Heart right ventricle (tissue), 16 donors: ENCODE measurements around the gene ACOXL. TPM values are rescaled to one million over a fixed set of nuclear protein-coding genes. Genes with fewer than 3 reads are reported as not detected.

Experiments used
- ATAC-seq, 8 donors: fragments of 200-7000 bp; cut with Tn5 transposase; one replicate each; pipeline ENCODE4 v1.9.1; 2020; ENCODE audit warnings: mild to moderate bottlenecking in 8 of 8, moderate library complexity in 8 of 8, moderate number of reproducible peaks in 1 of 8
- DNase-seq, 2 donors: peaks; one replicate each; pipeline ENCODE4 v3.0.0-alpha.2; 2020
- H3K27ac ChIP-seq, 10 donors: fragments of 200-600 bp; sonication (generic) in 2 of 10; one replicate each; pipeline versions ENCODE4 v1.5.0 to v1.8.0; 2020 to 2022; ENCODE audit warnings: mild to moderate bottlenecking in 3 of 10
- H3K27me3 ChIP-seq, 7 donors: fragments of 200-600 bp; one replicate each; pipeline ENCODE4 v1.8.0; 2021 to 2022; ENCODE audit warnings: mild to moderate bottlenecking in 2 of 7
- H3K36me3 ChIP-seq, 9 donors: fragments of 200-600 bp; sonication (generic) in 1 of 9; one replicate each; pipeline versions ENCODE4 v1.5.0 to v1.8.0; 2020 to 2022; ENCODE audit warnings: mild to moderate bottlenecking in 2 of 9
- H3K4me1 ChIP-seq, 9 donors: fragments of 200-600 bp; sonication (generic) in 1 of 9; one replicate each; pipeline versions ENCODE4 v1.5.0 to v1.8.0; 2020 to 2022; ENCODE audit warnings: mild to moderate bottlenecking in 4 of 9
- H3K4me3 ChIP-seq, 10 donors: fragments of 200-600 bp; sonication (generic) in 2 of 10; one replicate each; pipeline versions ENCODE4 v1.5.0 to v1.8.0; 2020 to 2022; ENCODE audit warnings: mild to moderate bottlenecking in 7 of 10, moderate library complexity in 2 of 10
- H3K9me3 ChIP-seq, 11 donors: fragments of 200-600 bp in 10 of 11; sonication (generic) in 2 of 11; one replicate each; pipeline versions ENCODE4 v1.5.0 to v1.8.0; 2013 to 2022; ENCODE audit warnings: mild to moderate bottlenecking in 2 of 11, control low read depth in 1 of 11, moderate library complexity in 1 of 11
- CTCF ChIP-seq, 9 donors: fragments of 200-600 bp; sonication (generic) in 2 of 9; IDR thresholded peaks; one replicate each; pipeline versions ENCODE4 v1.5.0 to v1.8.0; 2021 to 2022; ENCODE audit warnings: antibody characterized with exemption in 9 of 9, mild to moderate bottlenecking in 5 of 9, moderate library complexity in 1 of 9
- WGBS, 2 donors: extraction: QIAGEN DNeasy Blood & Tissue Kit; methylation state at CpG; one replicate each; pipeline ENCODE4 v1.1.7; 2013; ENCODE audit warnings: inconsistent platforms in 1 of 2; 5-methylcytosine and 5-hydroxymethylcytosine counted together
- intact Hi-C, 10 donors: fragments of 100-400 bp; cut with DNase I; formaldehyde crosslinking; loops; one replicate each; pipeline versions ENCODE4 v1.11.1 to v1.14.2; 2022
- polyA plus RNA-seq, 2 donors: library from polyadenylated mRNA; stranded (reverse); fragments of 200-250 nt; gene quantifications; one replicate each; pipeline ENCODE4 v1.2.3, GENCODE V29; 2013
- total RNA-seq, 10 donors: library from RNA; stranded (reverse); fragmentation: NEBNext Ultra II Directional in 3 of 10; extraction: Animal tissue kit (Norgen Biotek cat#: 25700) in 3 of 10; gene quantifications; one replicate each; pipeline versions ENCODE4 v1.2.1 to v1.2.4, GENCODE V29; 2021 to 2023
- donor health status: Arrhythmogenic right ventricular cardiomyopathy.
- donor health status: ischemic (EF 13 %, LVEDD 7.1; RV severe dilation, severe dysfunction).
- donor health status: healthy with polysubstance abuse.
- donor health status: DM: no; HTN: yes; CAD: no.
- donor health status: DM: no; HTN: no; CAD: no.
- donor health status: ischemic (EF 25% LVEDD 6.9; RV normal size, moderate dysfunction).
- donor health status: ischemic (EF 25% LVEDD 5.7; RV mildly dilated, moderate dysfunction).
- donor health status: healthy.
- donor health status: DM: yes; HTN: yes; CAD: no.
- donor health status: Ischemic cardiomyopathy.
- donor health status: ischemic (EF 35%, LVEDD 5.7; RV mildly dilated, moderate dysfunction).
- donor health status: nonischemic (EF 11% LVEDD 7.7; RV severe dilation, severe dysfunction).
- donor health status: DM: yes; HTN: yes; CAD: no.
- donor health status: PGD.
- donor health status: ischemic (EF 29% LVEDD 5.4; RV normal size, mild dysfunction).
- donor health status: nonischemic (EF 23%, LVEDD 6.1; RV moderate dilation, normal function).

ACOXL gene
- total and polyA plus RNA-seq, 12 donors = not detected

DNA sequence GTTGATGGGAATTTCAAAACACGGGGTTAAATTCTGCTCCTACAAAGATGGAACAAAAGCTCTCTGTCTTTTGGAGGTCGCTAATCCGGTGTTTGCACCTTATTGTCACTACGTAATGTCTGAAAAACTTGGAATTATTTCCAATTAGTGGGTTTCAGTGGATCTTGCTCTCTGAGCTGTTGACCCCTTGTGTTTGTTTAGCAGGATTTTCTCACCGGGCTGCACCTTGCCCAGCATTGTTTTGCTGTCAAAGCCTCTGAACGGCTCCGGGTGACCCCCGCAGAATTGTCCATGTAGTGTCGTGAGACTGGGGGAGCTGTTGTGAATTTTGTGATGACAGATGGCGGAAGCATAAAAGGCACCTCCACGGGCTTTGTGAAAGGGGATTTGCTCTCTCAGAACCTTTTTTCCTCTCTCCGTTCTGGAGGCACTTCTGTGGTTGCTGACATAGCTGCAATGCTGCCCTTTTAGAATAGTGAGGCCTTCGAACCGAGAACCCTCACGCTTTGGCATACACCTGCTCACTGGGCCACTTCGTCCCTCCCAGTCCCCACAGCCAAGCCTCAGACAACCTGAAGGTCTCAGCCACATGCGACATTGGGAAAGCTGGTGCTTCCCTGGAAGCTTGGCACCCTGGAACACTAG, 129.4 kb downstream of the ACOXL start:
- TF ChIP-seq CTCF (IDR thresholded peaks at IDR 0.05) = no peak
- no peak for ATAC-seq
- no peak overlapping the region for H3K27ac ChIP-seq
- no peaks in the 10 kb centered on the region for H3K36me3 ChIP-seq
- H3K27me3 ChIP-seq = peaks cover 0 to 57% (median 39%) of the 10 kb centered on the region in 7 donors
- no peaks in the 10 kb centered on the region for H3K4me1 ChIP-seq
- DNase-seq = no peak
- intact Hi-C loops = loop anchor here in 1 of 10 donors (10.0 kb wide), 1 partner anchor 183 kb away; no protein-coding TSS in a partner anchor
- H3K4me3 ChIP-seq = no peak overlapping the region
- no peaks in the 10 kb centered on the region for H3K9me3 ChIP-seq
- WGBS, 2 donors = 73 to 77% methylated on average over 17 of the region's 17 CpGs

DNA sequence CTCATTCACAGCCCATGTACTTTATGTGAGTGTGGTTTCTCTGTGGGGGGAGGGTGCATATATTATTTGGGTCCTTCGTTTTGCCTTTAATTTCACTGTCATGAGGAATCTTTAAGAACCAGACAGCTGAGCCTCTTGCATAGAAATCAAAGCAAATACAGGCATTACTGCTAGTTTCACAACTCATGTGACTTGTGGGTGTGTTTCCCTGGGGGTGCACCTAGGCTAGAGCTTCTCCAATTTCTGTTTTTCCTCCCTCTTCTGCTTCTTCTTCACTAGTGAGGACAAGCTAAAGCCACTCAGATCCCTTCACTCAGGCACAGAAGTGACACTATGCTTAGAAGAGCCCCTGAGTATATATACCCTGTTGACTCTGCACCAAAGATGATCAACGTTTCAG, 131.4 kb downstream of the ACOXL start:
- Histone ChIP-seq H3K4me3 (no peak overlapping the region), H3K27ac (no peak overlapping the region), H3K9me3 (no peaks in the 10 kb centered on the region), H3K27me3 (peaks cover 0 to 55% (median 38%) of the 10 kb centered on the region in 7 donors), H3K36me3 (no peaks in the 10 kb centered on the region), H3K4me1 (no peaks in the 10 kb centered on the region)
- ATAC-seq (no peak), DNase-seq (no peak)
- 77 to 83% methylated on average over 2 of the region's 2 CpGs for WGBS, 2 donors
- no peak for TF ChIP-seq CTCF (IDR thresholded peaks at IDR 0.05)
- intact Hi-C loops = loop anchor here in 1 of 10 donors (10.0 kb wide), 1 partner anchor 181 kb away; no protein-coding TSS in a partner anchor

- TF ChIP-seq CTCF (IDR thresholded peaks at IDR 0.05) = no peak
- no peak for ATAC-seq
- Histone ChIP-seq H3K4me3 (no peak overlapping the region), H3K4me1 (no peaks in the 10 kb centered on the region), H3K36me3 (no peaks in the 10 kb centered on the region), H3K27me3 (peaks cover 0 to 53% (median 36%) of the 10 kb centered on the region in 7 donors), H3K9me3 (no peaks in the 10 kb centered on the region), H3K27ac (no peak overlapping the region)
- 87 to 88% methylated on average over 3 of the region's 3 CpGs for WGBS, 2 donors
- intact Hi-C loops = loop anchor here in 1 of 10 donors (10.0 kb wide), 1 partner anchor 181 kb away; no protein-coding TSS in a partner anchor
- no peak for DNase-seq
Measured at GRCh38 chr2:110864176-110864575, 131.8 kb downstream of the ACOXL start.

GRCh38 chr2:110864731-110865130, 132.4 kb downstream of the ACOXL start:
- H3K9me3 ChIP-seq = no peaks in the 10 kb centered on the region
- intact Hi-C loops = loop anchor here in 1 of 10 donors (10.0 kb wide), 1 partner anchor 180 kb away; no protein-coding TSS in a partner anchor
- H3K36me3 ChIP-seq = no peaks in the 10 kb centered on the region
- ATAC-seq (no peak), DNase-seq (no peak)
- H3K27me3 ChIP-seq = peaks cover 0 to 48% (median 33%) of the 10 kb centered on the region in 7 donors
- H3K4me3 ChIP-seq = no peak overlapping the region
- H3K4me1 ChIP-seq = no peaks in the 10 kb centered on the region
- 83 to 90% methylated on average over 5 of the region's 5 CpGs for WGBS, 2 donors
- TF ChIP-seq CTCF (IDR thresholded peaks at IDR 0.05) = no peak
- H3K27ac ChIP-seq = no peak overlapping the region
